HG03045 (cell line): ENCODE results near the gene GZMM.

Experiments
- ATAC-seq: cut with Tn5 transposase; IDR thresholded peaks from one replicate; pipeline ENCODE4 v1.9.1; 2021; ENCODE audit warnings: mild to moderate bottlenecking, moderate library complexity; ENCODE audit not compliant: unreplicated experiment

The GZMM gene

GRCh38 chr19:511101-511851 lies 32.6 kb upstream of the GZMM start:
- no peak for ATAC-seq

- ATAC-seq, result no peak
These were observed 31.1 kb upstream of the GZMM start for GRCh38 chr19:512547-513365.

DNA sequence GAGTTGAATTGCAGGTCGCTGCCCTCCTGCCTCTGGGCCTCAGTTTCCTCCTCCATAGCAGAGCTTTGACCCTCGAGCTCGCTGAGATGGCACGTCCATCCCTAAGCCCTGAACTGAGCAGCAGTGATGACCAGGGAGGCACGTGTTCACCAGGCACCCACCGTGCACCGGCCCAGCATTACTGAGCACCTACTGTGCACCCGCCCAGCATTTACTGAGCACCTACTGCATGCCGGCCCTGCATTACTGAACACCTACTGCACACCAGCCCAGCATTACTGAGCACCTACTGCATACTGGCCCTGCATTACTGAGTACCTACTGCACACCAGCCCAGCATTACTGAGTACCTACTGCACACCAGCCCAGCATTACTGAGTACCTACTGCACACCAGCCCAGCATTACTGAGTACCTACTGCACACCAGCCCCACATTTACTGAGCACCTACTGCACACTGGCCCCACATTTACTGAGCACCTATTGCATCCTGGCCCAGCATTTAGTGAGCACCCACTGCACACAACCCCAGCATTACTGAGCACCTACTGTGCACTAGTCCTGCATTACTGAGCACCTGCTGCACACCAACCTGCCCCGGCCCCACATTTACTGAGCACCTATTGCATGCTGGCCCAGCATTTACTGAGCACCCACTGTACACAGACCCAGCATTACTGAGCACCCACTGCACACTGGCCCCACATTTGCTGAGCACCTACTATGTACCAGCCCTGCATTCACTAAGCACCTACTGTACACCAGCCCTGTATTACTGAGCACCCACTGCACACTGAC lies 30.3 kb upstream of the GZMM start:
- no peak for ATAC-seq

DNA sequence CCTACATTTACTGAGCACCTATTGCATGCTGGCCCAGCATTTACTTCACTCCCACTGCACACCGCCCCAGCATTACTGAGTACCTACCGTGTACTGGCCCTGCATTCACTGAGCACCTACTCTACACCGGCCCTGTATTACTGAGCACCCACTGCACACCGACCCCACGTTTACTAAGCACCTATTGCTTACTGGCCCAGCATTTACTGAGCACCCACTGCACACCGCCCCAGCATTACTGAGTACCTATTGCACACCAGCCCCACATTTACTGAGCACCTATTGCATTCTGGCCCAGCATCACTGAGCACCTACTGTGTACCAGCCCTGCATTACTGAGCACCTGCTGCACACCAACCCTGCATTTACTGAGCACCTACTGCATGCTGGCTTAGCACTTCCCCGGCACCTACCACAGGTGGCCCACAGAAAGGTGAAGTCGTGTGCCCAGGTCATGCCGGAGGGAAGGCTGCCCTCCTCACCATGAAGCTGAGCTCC lies 29.6 kb upstream of the GZMM start:
- no peak for ATAC-seq

GRCh38 chr19:517721-518597 lies 25.9 kb upstream of the GZMM start:
- no peak for ATAC-seq

- no peak for ATAC-seq
These were observed 25.1 kb upstream of the GZMM start for GRCh38 chr19:518598-519231.

GRCh38 chr19:519449-519865 lies 24.4 kb upstream of the GZMM start:
- ATAC-seq, result no peak

- ATAC-seq, result no peak
These were observed 21.1 kb upstream of the GZMM start for GRCh38 chr19:522726-523125.

GRCh38 chr19:524062-524674 lies 19.7 kb upstream of the GZMM start:
- no peak for ATAC-seq

DNA sequence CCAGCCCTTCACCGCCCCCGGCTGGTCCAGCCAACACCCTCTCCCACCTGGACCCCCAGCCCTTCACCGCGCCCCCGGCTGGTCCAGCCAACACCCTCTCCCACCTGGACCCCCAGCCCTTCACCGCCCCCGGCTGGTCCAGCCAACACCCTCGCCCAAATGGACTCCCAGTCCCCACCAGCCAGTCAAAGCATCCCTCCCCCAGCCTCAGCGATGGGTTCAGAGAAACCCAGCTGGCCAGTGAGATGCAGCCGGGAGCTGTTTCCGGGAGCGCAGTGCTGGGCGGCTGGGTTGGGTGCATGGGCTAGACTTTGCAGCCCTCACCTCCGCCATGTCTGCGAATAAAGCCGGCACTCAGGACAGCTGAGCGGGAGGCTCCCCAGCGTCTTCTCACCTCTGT lies 18.8 kb upstream of the GZMM start:
- no peak for ATAC-seq

GRCh38 chr19:525857-526419 lies 17.9 kb upstream of the GZMM start:
- no peak for ATAC-seq

- ATAC-seq, result no peak
These were observed 13.5 kb upstream of the GZMM start for GRCh38 chr19:530134-531008.

- ATAC-seq, result peak; percentile 67
These were observed 12.7 kb upstream of the GZMM start for GRCh38 chr19:531009-531752.

DNA sequence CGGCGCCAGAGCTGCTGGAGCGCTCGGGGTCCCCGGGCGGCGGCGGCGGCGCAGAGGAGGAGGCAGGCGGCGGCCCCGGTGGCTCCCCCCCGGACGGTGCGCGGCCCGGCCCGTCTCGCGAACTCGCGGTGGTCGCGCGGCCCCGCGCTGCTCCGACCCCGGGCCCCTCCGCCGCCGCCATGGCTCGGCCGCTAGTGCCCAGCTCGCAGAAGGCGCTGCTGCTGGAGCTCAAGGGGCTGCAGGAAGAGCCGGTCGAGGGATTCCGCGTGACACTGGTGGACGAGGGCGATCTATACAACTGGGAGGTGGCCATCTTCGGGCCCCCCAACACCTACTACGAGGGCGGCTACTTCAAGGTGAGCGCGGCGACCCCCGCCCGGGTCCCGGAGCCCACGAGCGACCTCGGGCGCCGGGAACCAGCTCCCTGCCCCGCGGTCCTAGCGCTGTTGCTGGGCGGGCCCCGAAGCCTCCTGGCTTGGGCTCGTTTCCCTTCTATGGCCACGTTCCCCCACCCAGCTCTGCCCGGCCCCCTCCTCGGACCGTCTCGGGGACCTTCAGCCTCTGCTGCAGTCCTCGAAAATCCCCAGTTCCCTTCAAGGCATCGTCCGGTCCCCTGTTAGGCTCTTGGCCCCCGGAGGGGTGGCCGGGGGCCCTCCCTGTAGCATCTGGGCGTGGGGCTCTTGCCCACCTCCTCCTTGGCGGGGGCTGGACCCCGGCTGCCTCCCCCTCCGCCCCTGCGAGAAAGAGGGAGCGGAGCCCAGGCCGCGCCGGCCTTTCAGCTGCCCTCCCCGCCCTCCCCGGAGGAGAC lies 11.9 kb upstream of the GZMM start, which contains the start of gene CDC34:
Gene CDC34, plus strand, starts transcription at position 8 of the 808 bp plus-strand sequence. Its CDS starts 172 bp downstream, at position 180.
- peak; percentile 43 for ATAC-seq

GRCh38 chr19:532561-533363 lies 11.1 kb upstream of the GZMM start:
- no peak for ATAC-seq
